GM21367 (cell line): ENCODE measurements around the gene AZIN2.
"Not testable (repeated sequence)": the region's sequence is repeated elsewhere in the genome, so short reads cannot be mapped to it uniquely, and the experiment has no call there.

Experiments
- ATAC-seq: cut with Tn5 transposase; IDR thresholded peaks from one replicate; pipeline ENCODE4 v1.9.1; 2021; ENCODE audit not compliant: unreplicated experiment

Gene AZIN2

GRCh38 chr1:33057095-33057494 lies 23.9 kb upstream of the AZIN2 start:
- no peak for ATAC-seq

- ATAC-seq: no peak
These were observed 20.3 kb upstream of the AZIN2 start for GRCh38 chr1:33060579-33061083.

GRCh38 chr1:33061834-33062233 lies 19.1 kb upstream of the AZIN2 start:
- no peak for ATAC-seq

- ATAC-seq: not testable (repeated sequence)
These were observed 16.7 kb upstream of the AZIN2 start for GRCh38 chr1:33064284-33064683.

- no peak for ATAC-seq
These were observed 15.7 kb upstream of the AZIN2 start for GRCh38 chr1:33065301-33065700.

- ATAC-seq: not testable (repeated sequence)
These were observed 14.5 kb upstream of the AZIN2 start for GRCh38 chr1:33066477-33066876.

GRCh38 chr1:33068108-33068507 lies 12.8 kb upstream of the AZIN2 start:
- not testable (repeated sequence) for ATAC-seq

GRCh38 chr1:33070628-33071027 lies 10.3 kb upstream of the AZIN2 start:
- ATAC-seq: no peak

GRCh38 chr1:33072707-33073106 lies 8.2 kb upstream of the AZIN2 start:
- ATAC-seq: no peak

- ATAC-seq: no peak
These were observed 6.6 kb upstream of the AZIN2 start for GRCh38 chr1:33074193-33074945.

- no peak for ATAC-seq
These were observed 2.8 kb upstream of the AZIN2 start for GRCh38 chr1:33078030-33078591.

GRCh38 chr1:33080373-33080772 lies 580 bp upstream of the AZIN2 start:
- ATAC-seq: no peak

- ATAC-seq: no peak
These were observed 777 bp downstream of the AZIN2 start for GRCh38 chr1:33081554-33082305.

- no peak for ATAC-seq
These were observed 1.7 kb downstream of the AZIN2 start for GRCh38 chr1:33082575-33083108.

- ATAC-seq: no peak
These were observed 4.4 kb downstream of the AZIN2 start for GRCh38 chr1:33085332-33085731.

- ATAC-seq: no peak
These were observed 5.5 kb downstream of the AZIN2 start for GRCh38 chr1:33086384-33086850.

GRCh38 chr1:33087677-33088076 lies 6.7 kb downstream of the AZIN2 start:
- no peak for ATAC-seq

GRCh38 chr1:33088119-33088906 lies 7.4 kb downstream of the AZIN2 start:
- ATAC-seq: no peak

GRCh38 chr1:33089457-33089856 lies 8.5 kb downstream of the AZIN2 start:
- no peak for ATAC-seq

- ATAC-seq: no peak
These were observed 11.5 kb downstream of the AZIN2 start for GRCh38 chr1:33092438-33092837.

- no peak for ATAC-seq
These were observed 12.1 kb downstream of the AZIN2 start for GRCh38 chr1:33093004-33093403.
